ENCODE results near the gene PRKCE.
A peak's percentile ranks its signal among the peaks of the same experiment; 100 is the strongest.

PRKCE gene

DNA sequence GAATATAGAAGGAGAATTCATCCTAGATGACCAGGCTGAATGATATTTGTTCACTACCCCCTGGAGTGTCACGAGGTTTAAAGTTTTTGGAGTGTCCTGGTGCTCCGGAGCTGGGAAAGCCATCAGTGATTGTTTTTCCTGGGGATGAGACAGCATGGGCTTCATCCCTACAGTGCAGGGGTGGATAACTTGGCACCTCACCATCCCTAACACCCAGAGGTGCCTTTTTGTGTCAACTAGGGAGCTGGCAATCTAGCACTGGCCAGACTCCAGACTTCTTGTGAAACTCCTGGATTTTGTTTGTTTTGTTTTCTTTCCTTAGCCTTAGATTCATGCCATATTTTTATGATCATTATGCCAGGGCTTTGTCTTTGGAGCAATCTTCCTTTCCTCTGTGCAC, 164.8 kb downstream of the PRKCE start:
- DNase-seq: no peak

DNA sequence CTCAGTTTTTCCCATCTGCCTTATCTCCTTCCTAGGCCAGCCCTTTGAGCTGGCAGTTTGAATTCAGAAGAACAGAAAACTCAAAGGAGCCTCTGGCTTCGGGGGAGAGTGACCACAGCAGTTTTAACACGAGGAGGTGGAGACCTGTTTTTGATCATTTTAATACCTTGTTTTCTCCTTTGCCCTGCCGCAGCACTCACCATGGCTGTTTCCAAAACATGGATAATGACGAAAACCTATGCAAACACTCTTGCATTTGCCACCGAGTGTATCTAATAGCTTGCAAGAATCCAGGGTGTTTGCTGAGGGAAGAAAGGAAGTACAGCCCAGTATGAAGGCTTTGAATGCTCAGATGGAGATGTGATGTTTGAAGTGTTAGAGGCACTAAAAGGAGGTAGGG, 167.1 kb downstream of the PRKCE start:
- no peak for DNase-seq

DNA sequence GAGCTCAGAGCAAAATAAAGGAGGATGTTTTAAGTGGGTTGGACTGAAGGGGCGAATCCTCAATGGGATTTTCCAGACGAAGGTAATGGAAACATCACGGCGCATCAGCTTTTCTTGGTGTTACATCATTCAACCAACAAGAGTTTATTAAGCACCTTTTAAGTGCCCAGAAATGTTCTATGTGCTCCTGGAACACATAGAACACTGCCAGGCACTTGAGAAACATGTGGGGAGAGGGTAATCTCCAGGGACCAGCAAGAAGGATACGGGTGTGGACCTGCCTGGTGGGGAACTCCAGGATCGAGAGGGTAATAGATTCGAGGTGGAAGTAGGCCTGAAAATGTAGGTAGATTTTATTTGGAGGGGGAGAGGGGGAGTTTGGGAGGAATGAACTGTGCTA, 168.6 kb downstream of the PRKCE start:
- DNase-seq: no peak

DNA sequence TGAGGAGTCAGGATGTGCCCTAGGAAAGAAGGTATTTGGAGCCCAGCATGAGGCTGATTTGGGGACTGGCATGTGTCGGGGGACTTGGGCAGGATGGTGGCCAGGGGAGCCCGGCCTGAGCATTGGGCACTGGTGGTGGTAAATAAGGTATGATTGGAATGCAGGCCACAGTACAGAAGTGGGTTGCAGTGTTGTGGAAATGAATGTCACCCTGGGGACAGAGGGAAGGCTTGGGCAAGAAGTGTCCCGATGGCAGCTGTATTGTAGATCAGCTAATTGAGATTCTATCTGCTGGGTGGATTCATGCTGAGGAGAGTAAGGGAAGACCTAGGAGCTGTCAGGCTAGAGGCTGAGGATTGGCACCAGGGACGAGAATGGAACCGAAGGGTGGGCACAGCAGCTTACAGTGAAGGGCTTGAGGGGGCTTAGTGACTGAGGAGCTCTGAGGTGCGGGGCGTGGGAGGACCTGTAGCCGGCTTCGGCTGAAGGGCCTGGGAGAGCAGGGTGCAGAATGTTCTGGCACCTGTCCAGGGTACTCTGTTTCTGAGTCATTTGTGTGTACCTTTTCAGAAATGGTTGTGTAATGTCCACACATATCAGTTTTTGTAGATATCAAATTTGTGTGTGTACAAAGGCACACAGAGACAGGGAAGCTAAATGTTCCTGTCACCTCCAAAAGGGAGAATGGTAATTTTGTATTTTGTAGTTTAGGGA, 170.2 kb downstream of the PRKCE start:
- no peak for DNase-seq

DNA sequence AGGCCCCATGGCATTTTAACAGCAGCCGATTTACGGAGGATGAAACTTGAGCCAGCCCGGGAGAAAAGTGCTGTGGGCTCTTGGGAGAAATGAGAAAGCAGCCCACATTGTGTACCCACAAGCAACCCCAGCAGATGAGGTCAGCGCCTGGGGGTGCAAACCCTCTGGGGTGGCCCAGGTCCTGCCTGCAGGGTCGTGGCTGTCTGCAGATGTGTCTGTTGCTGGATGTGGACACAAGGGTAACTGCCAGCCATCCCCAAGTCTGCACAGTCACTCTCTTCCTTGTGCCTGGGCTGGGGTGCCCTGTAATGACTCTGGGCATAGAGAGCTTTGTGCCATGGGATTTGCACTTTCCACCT, 170.8 kb downstream of the PRKCE start:
- no peak for DNase-seq

DNA sequence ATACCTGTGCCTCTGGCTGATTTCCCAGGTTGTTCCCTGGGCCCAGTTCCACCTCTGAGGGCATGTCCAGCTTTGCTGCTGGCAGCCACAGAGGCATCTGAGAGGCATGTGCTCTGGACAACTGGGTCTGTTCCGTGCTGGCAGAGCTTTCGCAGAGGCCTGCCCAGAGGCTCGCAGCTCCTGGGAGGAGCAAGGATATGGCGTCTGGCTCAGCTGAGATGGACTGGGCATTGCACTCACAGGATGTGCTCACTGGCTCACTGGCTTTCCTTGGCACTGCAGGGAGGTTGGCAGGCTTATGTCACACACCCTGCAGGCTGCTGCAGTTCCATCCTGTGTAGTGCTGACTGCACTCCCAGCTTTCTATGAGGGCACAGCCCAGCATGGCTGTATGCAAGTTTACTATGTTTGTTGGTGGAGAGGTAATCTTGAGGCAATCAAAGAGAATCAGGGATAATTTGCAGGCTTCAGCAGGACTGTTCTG, 172.3 kb downstream of the PRKCE start:
- peak; percentile 79 for DNase-seq

DNA sequence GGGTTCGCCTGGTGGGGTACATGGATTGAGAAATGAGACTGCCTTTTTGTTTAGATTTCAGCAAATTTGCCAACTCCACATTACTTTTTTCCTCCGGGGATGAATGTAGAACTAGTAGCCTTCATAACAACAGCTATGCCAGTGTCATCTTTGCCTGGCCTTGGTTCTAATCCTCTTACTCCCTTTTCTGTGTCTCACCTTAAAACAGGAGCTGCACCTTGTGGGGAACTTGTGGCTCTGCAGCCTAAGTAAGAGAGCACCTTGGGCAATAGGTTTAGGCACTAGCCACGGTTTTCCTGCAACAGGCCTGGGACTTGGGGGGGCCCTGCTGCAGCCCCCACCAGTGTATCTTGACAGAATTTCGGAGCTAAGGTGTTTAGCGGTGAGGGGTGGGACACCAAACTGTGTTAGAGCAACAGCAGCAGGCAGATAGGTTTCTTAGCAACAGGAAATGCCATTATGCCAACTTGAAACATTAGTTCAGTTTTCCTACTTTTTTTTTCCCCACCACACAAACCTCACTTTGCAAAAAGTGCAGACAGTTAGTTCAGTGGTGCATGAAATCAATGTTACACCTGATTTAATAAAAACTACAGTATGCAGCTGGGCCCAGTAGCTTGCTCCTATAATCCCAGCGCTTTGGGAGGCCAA, 173.7 kb downstream of the PRKCE start:
- DNase-seq: no peak

DNA sequence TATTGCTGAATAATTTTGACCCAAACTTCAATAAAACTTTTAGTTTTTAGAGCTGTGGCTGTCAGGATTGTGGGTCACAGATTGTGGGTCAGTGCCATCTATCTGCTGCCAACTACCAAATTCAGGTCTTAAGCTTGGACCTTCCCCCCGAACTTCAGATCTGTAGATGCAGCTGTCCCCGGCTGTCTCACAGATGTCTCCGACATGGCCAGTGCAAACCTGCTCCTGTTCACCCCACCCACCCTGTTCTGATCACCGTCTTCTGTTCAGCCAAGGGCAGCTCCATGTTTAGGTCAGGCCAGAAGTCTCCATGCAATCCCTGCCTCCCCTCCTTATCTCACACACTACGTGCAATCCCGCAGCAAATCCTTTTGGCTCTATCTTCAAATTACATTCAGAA, 175.0 kb downstream of the PRKCE start:
- no peak for DNase-seq

DNA sequence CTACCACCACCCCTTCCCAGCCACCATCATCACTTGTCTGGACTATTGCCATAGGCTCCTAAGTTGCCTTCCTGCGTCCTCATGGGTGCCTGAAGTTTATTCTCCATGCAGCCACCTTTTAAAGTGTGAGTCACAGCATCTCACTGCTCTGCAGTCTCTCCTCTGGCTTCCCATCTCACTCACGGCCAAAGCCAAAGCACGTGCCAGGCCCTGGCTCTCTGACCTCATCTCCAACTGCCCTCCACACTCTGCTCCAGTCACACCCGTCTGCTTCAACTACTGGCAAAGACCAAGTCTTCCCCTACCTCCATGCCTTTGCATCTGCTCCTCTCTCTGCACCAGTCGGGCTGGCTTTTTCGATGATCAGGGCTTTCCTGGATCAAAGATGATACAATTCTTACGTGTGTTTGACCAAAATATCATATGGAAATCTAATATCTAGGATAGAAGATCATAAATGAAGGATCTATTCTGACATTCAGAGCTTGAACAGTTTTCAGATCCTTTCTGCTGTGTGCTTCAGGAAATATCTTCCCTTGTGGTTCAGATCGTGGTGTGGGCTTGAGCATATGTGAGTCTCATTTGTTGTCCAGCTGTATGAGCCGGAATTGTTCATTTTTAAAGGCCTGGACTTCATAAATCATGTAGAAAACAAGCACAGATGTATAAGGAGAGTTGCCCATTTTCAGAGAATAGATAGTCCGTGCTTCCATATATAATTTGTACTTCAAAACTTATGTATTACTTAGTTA, 175.6 kb downstream of the PRKCE start:
- DNase-seq: no peak

DNA sequence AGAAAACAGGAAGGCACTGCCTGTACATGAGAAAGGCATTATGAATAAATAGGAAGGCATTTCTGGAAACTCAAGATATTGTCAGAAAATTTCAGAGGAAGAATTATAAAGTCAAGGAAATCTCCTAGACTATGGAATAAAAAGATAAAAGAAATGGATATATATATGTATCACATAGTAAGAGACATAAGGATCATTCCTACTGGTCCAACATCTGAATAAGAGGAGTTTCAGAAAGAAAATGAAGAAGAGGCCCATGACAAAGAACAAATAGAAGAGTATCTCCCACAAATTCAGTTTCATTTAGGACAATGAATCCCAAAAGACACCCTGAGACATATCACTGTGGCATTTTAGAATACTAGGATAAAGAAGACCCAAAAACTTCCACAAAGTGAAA, 178.8 kb downstream of the PRKCE start:
- DNase-seq: no peak

DNA sequence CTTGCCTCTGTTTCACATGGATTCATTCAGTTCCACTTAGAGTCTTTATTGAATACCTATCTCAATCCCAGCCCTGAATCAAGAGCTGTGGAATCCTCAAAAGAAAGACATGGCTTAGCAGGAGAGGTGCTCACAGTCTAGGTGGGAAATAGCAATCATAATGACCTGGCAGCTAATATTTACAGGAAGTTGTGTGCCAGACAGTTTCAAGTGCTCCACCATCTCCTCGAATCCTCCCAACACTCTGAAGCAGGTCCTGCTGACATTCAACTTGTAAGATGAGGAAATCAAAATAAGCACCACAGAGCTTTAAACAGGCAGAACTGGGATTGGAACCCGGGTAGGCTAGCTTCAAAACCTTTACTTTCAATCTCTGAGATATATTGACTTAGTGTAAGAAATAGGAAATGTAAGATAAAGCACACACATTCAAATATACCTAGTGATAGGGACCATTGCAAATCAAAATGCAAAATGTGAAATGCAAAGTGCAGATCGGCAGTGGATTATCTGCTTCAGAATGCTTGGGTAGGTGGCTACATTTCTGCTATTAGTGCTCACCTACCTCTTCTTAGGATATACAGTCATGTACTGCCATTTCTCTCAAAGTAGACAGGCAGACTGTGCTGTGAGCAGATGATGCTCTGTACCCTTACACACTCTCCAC, 182.0 kb downstream of the PRKCE start:
- no peak for DNase-seq

DNA sequence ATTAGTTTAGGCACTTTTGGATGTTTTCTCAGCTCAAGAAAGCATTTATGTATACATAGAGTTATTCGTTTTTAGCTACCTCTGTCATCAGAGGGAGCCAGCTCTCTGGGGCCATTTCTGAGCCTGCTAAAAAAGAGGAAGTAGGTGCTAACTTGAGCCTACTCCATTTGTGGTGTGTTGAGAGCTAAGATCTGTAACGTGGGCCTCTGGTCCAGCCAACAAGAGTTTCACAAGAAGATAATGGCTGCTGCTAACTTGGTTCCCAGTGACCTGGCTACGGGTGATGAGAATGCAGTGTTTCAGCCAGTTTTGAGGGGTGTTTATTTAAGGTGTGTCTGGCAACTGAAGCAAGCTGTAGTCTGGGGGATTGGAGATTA, 182.5 kb downstream of the PRKCE start:
- DNase-seq: no peak

DNA sequence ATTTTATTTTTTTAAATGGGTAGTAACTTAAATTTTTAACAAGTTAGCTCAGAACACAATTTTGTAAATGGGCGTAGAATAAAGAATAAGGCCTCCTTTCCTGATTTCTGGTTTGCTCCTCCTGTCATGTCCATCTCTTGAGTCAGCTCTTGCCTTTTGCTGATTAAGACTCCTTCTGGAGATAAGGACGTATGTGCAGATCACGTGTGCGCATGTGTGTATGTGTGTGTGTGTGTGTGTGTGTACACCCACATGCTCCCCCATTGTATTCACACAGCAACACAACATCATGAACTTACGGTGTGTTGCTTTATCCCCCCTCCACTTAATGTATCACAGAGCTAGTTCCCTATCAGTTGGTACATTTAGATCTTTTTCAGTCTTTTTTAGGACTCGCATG, 182.9 kb downstream of the PRKCE start:
- DNase-seq: no peak

DNA sequence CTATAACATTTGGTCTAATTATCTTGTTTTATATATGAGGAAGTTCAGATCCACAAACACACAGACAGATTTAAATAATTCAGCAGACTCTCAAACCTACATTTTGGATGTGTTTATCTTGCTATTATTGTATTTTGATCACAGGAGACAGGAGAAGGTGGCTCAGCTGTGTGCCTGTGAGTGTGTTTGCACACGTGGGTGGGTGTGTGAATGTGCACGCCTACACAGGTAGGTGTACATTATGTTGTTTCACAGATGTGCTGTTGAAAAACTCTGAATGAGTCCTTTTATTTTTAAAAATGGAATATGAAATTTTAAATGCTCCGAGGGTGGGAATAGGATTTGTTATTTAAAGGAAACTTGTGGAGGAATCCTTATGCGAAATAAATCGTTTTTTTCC, 183.4 kb downstream of the PRKCE start:
- DNase-seq: no peak

DNA sequence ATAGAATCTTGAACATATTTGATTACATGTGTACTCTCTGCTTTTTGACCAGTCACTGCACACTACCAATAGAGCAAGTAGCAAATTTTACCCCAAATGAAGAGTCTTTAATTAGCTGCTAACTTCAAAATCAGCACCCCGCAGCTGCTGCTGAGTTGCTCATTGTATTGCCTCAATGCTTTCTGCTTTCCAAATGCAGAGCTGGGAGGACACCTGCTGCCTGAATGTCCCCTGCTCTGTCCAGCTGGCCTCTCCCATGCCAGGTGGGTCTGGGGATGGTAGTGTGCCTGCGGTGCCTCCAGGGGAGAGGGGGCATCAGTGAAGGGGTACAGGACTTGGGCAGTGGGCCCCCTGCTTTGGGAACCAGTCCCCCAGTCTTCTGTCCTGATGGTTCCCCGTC, 184.8 kb downstream of the PRKCE start:
- no peak for DNase-seq

DNA sequence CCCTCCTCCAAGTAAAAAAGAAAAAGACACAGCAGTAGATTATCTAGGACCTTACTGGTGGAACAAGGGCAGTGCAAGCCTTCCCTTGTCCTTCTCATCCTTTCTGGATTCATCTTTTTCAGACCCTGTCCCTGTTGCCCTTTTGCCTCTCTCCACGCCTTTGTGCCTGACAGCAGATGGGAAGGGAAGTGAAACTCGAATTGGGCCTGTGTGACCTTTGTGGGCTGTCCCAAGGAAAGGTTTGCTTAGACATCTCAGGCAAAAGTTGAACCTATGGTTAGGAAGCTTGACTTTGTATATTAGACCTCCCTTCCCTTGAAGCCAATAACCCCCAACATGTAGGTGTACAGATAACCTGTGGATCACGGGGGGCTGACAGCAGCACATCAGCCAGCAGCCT, 185.3 kb downstream of the PRKCE start:
- no peak for DNase-seq

DNA sequence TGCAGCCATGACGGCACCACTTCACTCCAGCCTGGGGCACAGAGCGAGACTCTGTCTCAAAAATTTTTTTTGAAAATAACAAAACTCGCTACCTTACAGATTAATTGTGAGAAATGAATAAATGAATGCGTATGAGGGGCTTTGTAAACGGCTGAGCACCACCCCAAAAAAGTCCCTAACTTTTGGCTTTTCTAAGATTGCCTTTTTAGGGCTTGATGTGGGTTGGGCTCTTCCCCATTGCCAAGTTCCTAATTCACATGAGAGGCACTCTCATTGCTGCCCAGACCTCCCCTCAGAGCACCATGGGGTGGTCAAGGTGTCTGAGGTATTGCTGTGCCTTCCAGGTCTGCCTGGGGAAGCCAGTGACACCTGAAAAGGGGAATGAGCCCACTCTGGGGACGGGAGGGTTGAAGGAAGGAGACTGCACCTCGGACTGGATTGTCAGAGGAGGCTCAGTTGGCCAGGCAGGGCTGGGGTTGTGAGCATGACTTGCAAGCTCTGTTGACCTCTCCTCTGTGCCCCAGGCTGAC, 186.4 kb downstream of the PRKCE start:
- DNase-seq: no peak

DNA sequence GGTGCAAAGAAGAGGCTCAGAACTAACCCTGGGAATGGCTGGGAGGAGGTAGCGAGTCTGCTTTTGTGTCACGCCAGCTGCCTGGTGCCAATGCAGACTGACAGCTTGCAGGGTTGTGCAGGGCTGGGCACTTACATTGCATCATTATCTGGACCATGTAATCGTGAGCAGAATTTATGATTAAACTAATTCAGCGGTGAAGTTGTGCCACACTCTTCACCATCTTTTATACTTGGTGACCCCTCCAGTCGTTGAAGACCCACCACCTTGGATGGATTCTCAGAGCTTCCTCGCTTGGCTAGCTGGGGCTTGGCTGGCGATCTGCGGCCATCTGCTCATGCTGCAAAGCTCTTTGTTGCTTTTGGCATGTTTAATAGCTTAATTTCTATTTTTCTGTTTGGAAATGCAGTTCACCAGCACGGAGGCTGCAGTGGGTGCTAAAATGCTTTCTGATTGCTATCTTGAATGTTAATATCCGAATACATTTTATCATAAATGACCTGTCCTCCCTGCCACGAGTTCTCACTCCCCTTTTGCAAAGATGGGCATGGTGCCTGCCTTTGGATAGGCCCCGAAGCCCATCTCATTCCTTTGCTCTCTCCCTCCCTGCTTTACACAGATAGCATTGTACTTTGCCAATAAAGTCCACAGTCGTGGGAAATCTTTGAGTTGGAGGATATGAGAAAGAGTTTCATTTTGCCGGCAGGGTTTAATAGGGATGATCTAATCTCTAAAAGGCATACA, 188.2 kb downstream of the PRKCE start:
- no peak for DNase-seq

DNA sequence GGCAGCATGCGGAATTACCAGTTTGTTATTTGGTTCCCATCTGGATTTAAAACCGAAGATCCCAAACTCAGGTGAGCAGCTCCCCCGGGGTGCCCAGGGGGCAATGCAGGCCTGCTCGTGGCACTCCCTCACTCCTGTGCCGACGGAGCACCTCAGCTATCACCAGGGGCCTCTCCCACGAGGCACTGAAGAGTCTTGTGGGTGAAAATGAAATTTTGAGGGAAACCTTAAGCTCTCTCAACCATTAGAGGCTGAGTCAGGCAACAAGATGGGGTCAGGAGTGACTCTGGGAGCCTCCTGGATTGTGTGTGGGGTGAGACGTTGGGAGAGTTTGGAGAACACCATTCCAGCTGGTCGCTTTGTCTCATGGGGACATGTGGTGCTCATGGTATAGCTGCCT, 189.0 kb downstream of the PRKCE start:
- DNase-seq: no peak

DNA sequence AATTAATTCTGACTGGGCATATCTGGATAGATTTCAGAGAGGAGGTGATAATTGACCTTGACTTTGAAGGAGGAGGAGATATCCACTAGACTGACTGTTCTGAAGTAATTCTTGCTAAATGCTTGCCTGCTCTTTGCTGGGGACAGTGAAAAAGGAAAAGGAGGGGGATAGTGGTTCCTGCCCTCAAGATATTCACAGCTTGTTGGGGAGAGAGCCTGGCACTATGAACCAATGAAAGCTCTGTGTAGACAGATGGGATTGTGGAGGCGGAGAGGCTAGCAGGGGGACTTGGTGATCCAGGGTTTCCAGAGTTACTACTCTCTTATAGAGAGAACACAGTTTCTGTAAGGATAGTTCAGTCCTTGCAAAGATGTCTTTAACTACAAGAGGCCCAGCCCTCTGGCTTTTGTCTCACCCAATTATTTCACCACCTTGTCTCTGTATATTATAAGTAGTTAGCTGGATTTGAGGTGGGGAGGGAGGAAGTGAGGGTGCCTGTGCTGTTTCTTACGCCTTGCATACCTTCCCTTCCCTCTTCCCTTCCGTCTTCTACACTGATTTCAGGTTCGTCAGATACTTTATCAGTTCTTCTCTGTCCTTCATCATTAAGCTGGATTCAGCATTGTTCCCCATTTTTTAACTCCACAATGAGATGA, 190.4 kb downstream of the PRKCE start:
- no peak for DNase-seq

DNA sequence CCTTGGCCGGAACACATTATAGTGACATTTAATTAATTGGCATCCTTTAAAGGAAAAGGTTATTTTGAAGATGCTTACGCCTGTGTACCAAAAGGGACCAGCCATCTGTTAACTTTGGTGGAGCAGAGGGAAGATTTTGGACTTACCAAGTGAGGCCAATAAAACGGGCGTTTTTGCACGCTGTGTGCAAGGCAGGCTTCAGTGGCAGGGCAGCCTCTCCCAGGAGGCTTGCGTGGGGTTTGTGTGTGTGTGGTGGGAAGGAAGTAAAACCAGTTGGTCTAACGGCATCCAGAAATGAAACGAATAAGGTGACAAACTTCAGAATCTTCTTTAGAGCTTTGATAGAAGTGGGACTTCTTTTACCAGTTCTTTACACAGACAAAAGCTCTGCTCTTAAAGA, 191.7 kb downstream of the PRKCE start:
- DNase-seq: no peak

DNA sequence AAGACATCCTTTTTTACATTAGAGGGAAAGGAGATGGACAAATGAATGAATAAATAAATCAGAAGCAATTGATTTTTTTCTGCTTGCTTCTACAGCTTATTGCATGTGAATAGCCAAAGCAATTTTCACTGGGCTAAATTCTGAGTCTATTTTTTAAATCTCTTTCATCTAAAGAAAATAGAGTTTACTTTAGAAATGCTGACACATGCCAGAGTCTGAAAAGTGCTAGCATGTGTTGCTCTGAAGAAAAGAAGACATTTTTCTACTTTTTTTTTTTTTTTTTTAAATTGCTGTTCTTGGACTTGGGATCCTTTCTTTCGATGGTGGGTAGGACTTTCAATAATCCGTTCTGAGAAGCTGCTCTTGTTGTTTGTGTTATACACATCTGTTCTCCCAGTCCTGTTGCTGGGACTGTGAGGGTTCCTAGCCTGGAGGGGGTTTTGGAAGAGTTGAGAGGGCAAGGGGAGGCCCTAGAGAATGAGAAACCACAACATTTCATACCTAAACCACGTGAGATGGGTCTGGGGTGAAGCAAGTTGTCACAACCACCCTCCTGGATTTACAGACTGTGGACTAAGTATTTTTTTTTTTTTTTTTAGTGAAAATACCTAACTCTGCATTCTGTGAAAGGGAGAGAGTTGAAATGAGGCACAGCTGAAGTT, 193.5 kb downstream of the PRKCE start:
- no peak for DNase-seq

Measured in NCI-H1105 (cell line).